ENCODE results near the gene NPTN.

- TF ChIP-seq GLIS3 (CRISPR knock-in tag; IDR thresholded peaks at IDR 0.05) (no peak), ZC3H10 (CRISPR knock-in tag; IDR thresholded peaks at IDR 0.05) (no peak)
Observed at GRCh38 chr15:73558529-73558928, 74.7 kb downstream of the NPTN start.
